Panc1 (cell line): ENCODE measurements around the gene AVL9.

Experiments used
- TCF7L2 ChIP-seq: IDR thresholded peaks from 2 replicates; pipeline ENCODE4 v1.6.1; 2011; ENCODE audit warnings: mild to moderate bottlenecking, low read depth, low read length, inconsistent platforms
- TF ChIP-seq, protein P1 (sequence below): fragments of 450-650 bp; IDR thresholded peaks from 2 replicates; pipeline ENCODE4 v1.5.1; 2017; ENCODE audit warnings: mild to moderate bottlenecking

DNA sequence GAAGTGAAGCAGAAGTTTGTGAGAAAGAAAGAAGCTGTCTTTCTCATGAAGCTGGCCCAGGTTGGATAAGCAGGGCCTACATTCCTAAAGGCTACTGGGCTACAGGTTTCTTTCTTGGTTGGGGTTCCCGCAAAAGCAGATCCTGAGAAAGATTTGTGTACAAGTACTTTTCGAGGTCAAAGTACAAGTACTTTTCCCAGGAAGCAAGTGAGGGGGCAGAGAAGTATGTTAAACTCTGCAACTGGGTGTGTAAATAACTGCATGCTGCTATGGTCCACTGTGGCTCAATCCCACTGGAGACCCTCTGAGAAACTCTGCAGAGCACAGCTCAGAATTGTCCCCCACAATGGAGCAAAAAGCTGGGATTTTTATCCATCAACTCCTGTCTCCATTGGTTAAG is 33.8 kb upstream of the AVL9 start:
- TF ChIP-seq, protein P1, sequence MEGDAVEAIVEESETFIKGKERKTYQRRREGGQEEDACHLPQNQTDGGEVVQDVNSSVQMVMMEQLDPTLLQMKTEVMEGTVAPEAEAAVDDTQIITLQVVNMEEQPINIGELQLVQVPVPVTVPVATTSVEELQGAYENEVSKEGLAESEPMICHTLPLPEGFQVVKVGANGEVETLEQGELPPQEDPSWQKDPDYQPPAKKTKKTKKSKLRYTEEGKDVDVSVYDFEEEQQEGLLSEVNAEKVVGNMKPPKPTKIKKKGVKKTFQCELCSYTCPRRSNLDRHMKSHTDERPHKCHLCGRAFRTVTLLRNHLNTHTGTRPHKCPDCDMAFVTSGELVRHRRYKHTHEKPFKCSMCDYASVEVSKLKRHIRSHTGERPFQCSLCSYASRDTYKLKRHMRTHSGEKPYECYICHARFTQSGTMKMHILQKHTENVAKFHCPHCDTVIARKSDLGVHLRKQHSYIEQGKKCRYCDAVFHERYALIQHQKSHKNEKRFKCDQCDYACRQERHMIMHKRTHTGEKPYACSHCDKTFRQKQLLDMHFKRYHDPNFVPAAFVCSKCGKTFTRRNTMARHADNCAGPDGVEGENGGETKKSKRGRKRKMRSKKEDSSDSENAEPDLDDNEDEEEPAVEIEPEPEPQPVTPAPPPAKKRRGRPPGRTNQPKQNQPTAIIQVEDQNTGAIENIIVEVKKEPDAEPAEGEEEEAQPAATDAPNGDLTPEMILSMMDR: no peak
- no peak for TF ChIP-seq TCF7L2
